Vagina (tissue), 2 donors: ENCODE data around the gene GRAP. TPM values are rescaled to one million over a fixed set of nuclear protein-coding genes. Genes with fewer than 3 reads are reported as not detected.

Source experiments
- DNase-seq, 2 donors: peaks; one replicate each; pipeline ENCODE4 v3.0.0-alpha.2; 2017; ENCODE audit errors: extremely low spot score in 2 of 2
- H3K27ac ChIP-seq: fragments of 200-600 bp; sonication (generic); one replicate; pipeline ENCODE4 v1.5.1; 2019
- H3K27me3 ChIP-seq: fragments of 200-600 bp; sonication (generic); one replicate; pipeline ENCODE4 v1.5.1; 2019
- H3K36me3 ChIP-seq, 2 donors: fragments of 200-600 bp; sonication (generic); one replicate each; pipeline ENCODE4 v1.5.1; 2017 to 2019
- H3K4me1 ChIP-seq: fragments of 200-600 bp; sonication (generic); one replicate; pipeline ENCODE4 v1.5.1; 2019
- H3K4me3 ChIP-seq, 2 donors: fragments of 200-600 bp; sonication (generic); 1 replicate in 1 of 2; 2 replicates in 1 of 2; pipeline ENCODE4 v1.5.1; 2016 to 2019
- H3K9me3 ChIP-seq: fragments of 200-600 bp; sonication (generic); one replicate; pipeline ENCODE4 v1.5.1; 2019
- CTCF ChIP-seq, 3 experiments: fragments of 450-650 bp in 2 of 3; fragments of 200-600 bp in 1 of 3; sonication (generic) in 1 of 3; IDR thresholded peaks; one replicate each; pipeline ENCODE4 v1.5.1; 2017 to 2019; ENCODE audit warnings: antibody characterized with exemption in 3 of 3, mild to moderate bottlenecking in 2 of 3, moderate library complexity in 2 of 3
- POLR2A ChIP-seq, 2 donors: fragments of 450-650 bp; IDR thresholded peaks; one replicate each; pipeline ENCODE4 v1.6.1; 2017; ENCODE audit warnings: antibody characterized with exemption in 2 of 2, mild to moderate bottlenecking in 2 of 2, moderate library complexity in 2 of 2
- POLR2AphosphoS5 ChIP-seq, 2 donors: sonication (generic); formaldehyde crosslinking; IDR thresholded peaks; one replicate each; pipeline ENCODE4 v1.9.0; 2017; ENCODE audit warnings: antibody characterized with exemption in 2 of 2, mild to moderate bottlenecking in 2 of 2, low read depth in 1 of 2; ENCODE audit not compliant: insufficient read depth in 1 of 2
- intact Hi-C: fragments of 100-400 bp; cut with DNase I; formaldehyde crosslinking; loops from one replicate; pipeline ENCODE4 v1.15.1; 2023
- total RNA-seq: library from RNA; depleted of rRNA; stranded (reverse); fragments of >200 nt; gene quantifications from one replicate; pipeline ENCODE4 v1.2.3, GENCODE V29; 2016

Gene GRAP
- total RNA-seq, 1 donor from 2014 or later, result 5.2 TPM

DNA sequence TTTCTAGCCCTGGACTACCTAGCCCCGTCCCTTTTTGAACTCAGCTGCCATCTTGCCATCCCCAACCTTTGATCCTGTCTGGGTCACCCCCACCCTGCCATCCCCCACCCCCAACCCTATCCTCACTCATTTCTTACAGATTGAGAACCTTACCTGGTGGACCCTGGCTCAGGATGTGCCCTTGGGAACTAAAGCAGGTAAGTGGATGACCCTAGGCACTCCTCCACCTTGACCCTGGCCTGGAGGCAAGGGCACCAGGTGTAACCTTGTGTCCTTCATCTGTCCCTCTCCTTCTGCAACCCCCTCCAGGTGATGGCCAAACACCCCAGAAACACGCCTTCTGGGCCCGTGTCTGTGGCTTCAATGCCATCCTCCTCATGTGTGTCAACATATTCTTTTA, 26.7 kb downstream of the GRAP start:
- no peak for DNase-seq
- Histone ChIP-seq H3K4me3 (no peak overlapping the region), H3K9me3 (no peaks in the 10 kb centered on the region), H3K4me1 (peaks cover under 1% of the 10 kb centered on the region), H3K36me3 (no peaks in the 10 kb centered on the region), H3K27me3 (no peaks in the 10 kb centered on the region), H3K27ac (no peak overlapping the region)
- no peak for TF ChIP-seq POLR2A (IDR thresholded peaks at IDR 0.05)
- no peak for TF ChIP-seq POLR2AphosphoS5 (IDR thresholded peaks at IDR 0.05; ENCODE audit: insufficient read depth in 1 of 2, low read depth in 1 of 2)
- TF ChIP-seq CTCF (IDR thresholded peaks at IDR 0.05), result no peak
- intact Hi-C loops, result no loop called here

- Histone ChIP-seq H3K4me3 (no peak overlapping the region), H3K4me1 (peaks cover 4% of the 10 kb centered on the region), H3K9me3 (no peaks in the 10 kb centered on the region), H3K27ac (no peak overlapping the region), H3K36me3 (no peaks in the 10 kb centered on the region), H3K27me3 (no peaks in the 10 kb centered on the region)
- intact Hi-C loops, result no loop called here
- TF ChIP-seq POLR2AphosphoS5 (IDR thresholded peaks at IDR 0.05; ENCODE audit: insufficient read depth in 1 of 2, low read depth in 1 of 2) (no peak), POLR2A (IDR thresholded peaks at IDR 0.05) (no peak), CTCF (IDR thresholded peaks at IDR 0.05) (no peak)
- no peak for DNase-seq
Observed at GRCh38 chr17:19019041-19019941, 27.5 kb downstream of the GRAP start.

GRCh38 chr17:19018600-19018950, 28.2 kb downstream of the GRAP start:
- peaks cover 4% of the 10 kb centered on the region for H3K4me1 ChIP-seq
- intact Hi-C loops, result no loop called here
- no peaks in the 10 kb centered on the region for H3K9me3 ChIP-seq
- H3K4me3 ChIP-seq, result no peak overlapping the region
- no peak overlapping the region for H3K27ac ChIP-seq
- no peak for DNase-seq
- TF ChIP-seq POLR2A (IDR thresholded peaks at IDR 0.05) (no peak), POLR2AphosphoS5 (IDR thresholded peaks at IDR 0.05; ENCODE audit: insufficient read depth in 1 of 2, low read depth in 1 of 2) (no peak)
- no peaks in the 10 kb centered on the region for H3K36me3 ChIP-seq
- no peaks in the 10 kb centered on the region for H3K27me3 ChIP-seq

DNA sequence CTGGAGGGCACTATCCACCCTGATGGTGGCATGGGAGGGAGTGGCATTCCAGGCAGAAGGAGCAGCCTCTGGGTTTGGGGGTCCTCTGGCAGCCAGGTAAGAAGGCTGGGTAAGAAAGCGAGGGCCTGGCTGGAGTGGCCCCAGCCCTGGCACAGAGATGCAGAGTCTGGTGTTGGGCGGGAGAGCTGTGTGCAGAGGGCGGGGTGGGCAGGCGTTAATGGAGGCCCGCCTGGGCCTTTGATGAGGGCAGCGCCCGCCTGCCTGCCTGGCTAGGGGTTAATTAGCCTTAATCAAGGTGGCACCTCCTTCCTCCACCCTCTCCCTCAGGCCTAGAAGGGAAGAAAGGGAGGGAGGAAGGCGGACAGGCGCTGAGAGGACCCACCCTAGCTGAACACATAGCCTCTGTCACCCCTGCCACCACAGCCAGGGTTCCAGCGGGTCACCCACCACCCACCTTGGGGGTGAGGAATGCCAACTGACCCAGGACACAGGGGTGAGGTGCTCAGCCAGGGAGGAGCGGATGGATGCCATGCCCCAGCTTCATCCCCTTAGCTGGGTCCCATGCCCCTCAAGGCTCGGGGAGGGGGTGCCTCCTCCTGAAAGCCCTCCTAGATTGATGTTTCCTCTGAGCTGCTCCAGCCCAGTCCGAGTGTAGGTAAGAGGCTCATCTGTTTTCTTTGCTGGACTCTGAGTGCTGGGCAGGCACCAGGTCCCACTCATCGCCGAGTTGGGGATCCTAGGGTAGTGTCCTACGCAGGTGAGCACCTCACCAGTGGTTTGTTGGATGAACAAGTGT, 28.8 kb downstream of the GRAP start:
- intact Hi-C loops, result no loop called here

More for the DNA sequence above, 28.8 kb downstream of the GRAP start:
- H3K36me3 ChIP-seq, result no peaks in the 10 kb centered on the region
- no peak overlapping the region for H3K4me3 ChIP-seq
- no peaks in the 10 kb centered on the region for H3K9me3 ChIP-seq
- H3K27me3 ChIP-seq, result no peaks in the 10 kb centered on the region
- H3K27ac ChIP-seq, result no peak overlapping the region
- DNase-seq, result no peak
- no peak for TF ChIP-seq POLR2A (IDR thresholded peaks at IDR 0.05)
- no peak for TF ChIP-seq CTCF (IDR thresholded peaks at IDR 0.05)
- no peak for TF ChIP-seq POLR2AphosphoS5 (IDR thresholded peaks at IDR 0.05; ENCODE audit: insufficient read depth in 1 of 2, low read depth in 1 of 2)
- peaks cover 4% of the 10 kb centered on the region for H3K4me1 ChIP-seq
